Ecto neural progenitor cell (in vitro differentiated cells): ENCODE data around the gene GSTA4.
A peak's percentile ranks its signal among the peaks of the same experiment; 100 is the strongest.
"Not testable (repeated sequence)": the region's sequence is repeated elsewhere in the genome, so short reads cannot be mapped to it uniquely, and the experiment has no call there.

Experiments
- DNase-seq: peaks from one replicate; pipeline ENCODE4 v3.0.0-alpha.2; 2018; ENCODE audit warnings: low spot score

The GSTA4 gene

DNA sequence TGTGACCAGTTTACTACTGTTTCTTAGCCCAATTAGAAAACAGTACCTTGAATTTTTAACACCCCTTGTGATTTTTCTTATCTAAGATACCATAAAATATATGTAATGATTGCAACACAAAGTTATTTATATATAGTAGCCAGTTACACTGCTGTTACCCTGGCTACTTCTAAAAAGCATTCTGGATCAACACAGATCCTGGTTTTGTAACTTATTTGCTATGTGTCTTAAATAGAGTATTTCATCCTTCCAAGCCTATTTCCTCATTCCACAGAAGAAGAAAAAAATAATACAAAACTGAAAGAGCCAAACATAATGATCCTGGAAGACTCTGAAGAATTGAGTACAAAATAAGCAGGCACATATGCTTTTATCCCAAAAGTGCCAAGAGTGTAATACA, 19.0 kb upstream of the GSTA4 start:
- DNase-seq: no peak

GRCh38 chr6:53011979-53012378, 16.9 kb upstream of the GSTA4 start:
- DNase-seq: no peak

DNA sequence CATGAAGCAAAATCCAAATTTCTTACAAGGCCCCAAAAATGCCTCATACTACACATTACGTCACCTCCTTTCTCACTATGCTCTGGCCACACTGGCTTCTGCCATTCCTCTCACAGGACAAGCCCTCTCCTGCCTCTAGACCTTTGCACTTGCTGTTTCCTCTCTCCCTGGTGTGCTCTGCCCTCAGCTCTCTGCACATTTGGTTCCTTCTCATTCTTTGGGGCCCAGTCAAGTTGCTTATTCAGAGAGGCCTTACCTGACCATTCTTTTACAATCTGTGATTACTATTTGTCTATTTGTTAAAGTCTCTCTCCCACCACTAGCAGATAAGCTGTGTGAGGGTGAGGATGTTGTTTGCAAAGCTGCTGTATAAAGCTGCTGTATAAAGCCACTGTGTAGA, 15.4 kb upstream of the GSTA4 start:
- no peak for DNase-seq

- DNase-seq: no peak
Measured at GRCh38 chr6:53009511-53009910, 14.4 kb upstream of the GSTA4 start.

DNA sequence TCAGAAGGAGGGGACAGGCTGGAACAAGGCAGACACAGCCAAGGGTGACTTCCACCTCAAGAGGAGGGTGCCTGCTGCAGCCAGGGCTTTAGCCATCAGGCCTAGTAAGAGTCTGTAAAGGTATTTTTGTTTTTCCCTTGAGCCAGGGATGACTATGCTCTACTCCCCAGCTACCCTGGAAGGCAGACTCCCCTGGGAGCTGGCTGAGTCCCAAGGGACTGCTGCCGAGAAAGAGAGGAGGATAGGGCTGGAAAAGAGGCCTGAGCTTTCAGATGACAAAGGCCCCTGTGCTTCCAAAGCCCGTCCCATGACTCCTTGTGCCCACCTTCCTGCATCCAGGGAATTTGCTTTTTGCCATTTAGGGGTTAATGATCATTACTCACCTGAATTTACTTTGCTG, 14.0 kb upstream of the GSTA4 start:
- DNase-seq: no peak

GRCh38 chr6:53008192-53008687, 13.2 kb upstream of the GSTA4 start:
- DNase-seq: not testable (repeated sequence)

DNA sequence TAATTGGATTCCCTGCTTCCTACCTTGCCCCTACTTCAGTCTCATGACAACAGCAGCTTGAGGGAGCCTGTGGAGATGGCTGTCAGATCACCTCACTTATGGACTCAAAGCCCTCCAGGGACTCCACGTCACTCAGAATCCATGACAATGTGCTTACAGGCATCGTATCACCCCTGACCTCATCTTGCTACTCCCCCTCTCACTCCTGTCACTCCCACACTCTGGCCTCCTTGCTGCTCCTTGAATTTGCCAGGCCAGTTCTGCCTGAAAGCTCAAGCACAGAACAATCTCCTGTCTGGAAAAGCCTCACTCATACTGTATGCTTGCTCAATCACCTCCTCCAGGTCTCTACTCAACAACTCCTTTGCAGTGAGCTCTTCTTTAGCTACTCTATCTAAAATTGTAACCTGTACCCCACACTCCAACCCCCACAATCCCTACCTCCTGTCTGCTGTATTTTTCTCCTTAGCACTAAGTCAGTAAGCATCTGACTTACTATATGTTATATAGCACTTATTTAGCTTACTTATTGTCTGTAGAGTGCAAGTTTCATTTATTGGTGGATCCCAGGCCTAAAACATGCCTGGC, 10.7 kb upstream of the GSTA4 start:
- no peak for DNase-seq

GRCh38 chr6:52999456-52999855, 4.4 kb upstream of the GSTA4 start:
- DNase-seq: no peak

- DNase-seq: no peak
Measured at GRCh38 chr6:52998603-52999002, 3.5 kb upstream of the GSTA4 start.

- DNase-seq: no peak
Measured at GRCh38 chr6:52995913-52996645, 995 bp upstream of the GSTA4 start.

DNA sequence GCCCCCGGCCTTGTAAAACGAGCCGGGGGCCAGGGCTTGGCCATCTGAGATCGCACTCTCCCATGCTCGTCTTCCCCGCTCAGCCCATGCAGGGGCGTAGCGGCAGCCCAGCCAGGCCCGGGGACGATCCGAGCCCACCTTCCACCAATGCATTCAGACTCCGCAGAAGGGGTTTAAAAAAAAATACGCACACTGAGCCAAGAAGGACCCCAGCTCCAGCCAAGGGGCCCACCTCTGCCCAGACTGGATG, 320 bp downstream of the GSTA4 start:
- peak; percentile 82 for DNase-seq

DNA sequence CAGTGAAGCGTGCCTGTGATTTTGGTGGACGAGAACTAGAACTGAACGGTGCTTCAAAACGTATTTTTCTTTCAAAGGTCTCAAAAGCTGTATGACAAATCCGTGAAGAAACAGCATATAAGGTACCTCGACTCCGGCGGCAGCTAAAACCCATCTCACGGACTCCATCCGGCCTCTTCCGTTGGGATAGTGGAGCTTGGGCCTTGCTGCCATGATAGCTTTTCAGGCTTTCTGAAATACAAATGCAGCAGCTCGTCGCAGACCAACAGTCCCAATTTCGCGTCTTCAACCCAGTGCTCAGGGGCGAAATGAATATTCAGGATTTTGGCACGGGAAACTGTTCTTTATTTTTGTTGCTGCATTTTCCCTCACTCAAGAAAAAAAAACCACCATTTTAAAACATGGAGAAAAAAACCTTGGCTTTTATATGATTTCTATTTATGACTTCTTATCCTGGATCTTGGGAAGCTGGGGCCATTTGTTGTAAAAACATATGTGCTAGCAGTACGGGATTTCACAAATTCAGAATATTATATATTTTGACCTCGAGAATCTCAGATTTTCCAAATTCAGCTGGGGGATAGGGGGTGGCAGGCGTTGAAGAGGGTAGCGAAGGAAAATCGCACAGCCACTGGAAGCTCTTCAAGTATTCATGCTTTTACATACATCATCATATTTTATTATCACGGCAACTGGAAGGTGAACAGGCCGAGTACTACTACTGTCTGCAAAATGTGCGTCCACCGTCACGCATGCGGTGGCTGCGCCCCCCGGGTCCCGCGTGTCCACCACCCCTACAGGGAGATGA, 849 bp downstream of the GSTA4 start:
- peak; percentile 54 for DNase-seq

GRCh38 chr6:52992980-52993920, 1.8 kb downstream of the GSTA4 start:
- no peak for DNase-seq

DNA sequence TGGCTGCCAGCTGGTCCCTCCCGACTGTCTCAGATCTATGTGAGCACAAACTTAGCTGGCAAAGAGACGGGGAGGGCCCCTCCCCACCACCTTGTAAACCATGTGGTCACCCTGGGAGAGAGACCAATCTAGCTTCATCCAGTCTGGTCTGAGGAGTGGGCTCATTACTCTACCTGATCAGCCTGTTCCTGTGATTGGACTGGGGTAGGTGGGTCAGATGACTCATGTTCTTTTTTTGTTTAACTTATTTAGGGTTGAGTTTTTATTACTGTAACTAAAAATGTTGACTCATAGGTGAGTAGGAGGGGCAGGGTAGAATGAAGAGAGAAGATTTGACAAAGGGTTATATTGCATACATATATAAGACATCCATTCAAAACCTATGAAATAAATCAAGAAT, 4.7 kb downstream of the GSTA4 start:
- no peak for DNase-seq

- DNase-seq: no peak
Measured at GRCh38 chr6:52985228-52985627, 9.9 kb downstream of the GSTA4 start.

- no peak for DNase-seq
Measured at GRCh38 chr6:52984247-52984646, 10.8 kb downstream of the GSTA4 start.

- DNase-seq: no peak
Measured at GRCh38 chr6:52983159-52983848, 11.8 kb downstream of the GSTA4 start.

DNA sequence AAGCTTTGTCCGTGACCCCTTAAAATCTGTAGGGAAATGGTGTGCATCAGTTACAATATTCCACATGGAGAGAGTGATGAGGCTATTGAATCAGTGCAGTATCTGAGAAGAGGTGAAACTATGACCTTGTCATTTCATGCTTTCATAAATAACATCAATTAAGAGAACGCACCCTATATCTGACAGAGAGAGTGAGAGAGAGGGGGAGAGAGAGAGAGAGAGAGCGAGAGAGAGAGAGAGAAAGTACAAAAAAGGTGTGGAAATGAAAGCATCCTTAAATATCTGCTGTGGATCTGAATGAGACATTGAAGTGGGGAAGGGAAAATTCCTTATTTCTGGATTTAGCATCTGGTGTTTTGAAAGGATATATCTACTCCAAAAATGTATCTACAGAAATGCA, 12.4 kb downstream of the GSTA4 start:
- DNase-seq: no peak

GRCh38 chr6:52981222-52981900, 13.7 kb downstream of the GSTA4 start:
- DNase-seq: no peak

DNA sequence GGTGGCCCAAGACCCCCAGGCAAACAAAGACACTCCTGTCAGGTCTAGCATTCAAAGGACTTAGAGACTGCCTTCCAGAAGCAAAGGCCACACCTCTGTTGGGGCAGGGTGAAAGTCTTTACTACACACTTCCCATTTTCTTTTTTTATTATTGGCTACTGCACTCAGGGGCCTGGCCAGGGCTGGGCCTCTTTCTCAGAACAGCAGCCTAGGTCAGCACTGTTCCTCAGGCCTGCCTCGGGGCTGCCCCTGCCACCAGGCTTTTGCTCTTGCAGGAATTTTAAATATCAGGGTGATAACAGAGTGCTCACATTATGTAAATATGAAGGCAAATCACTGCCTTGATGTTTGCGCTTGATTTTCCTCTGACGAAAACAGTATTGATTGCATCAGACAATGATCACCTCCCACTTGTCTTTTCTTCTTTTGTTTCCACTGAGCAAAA, 18.5 kb downstream of the GSTA4 start:
- no peak for DNase-seq

DNA sequence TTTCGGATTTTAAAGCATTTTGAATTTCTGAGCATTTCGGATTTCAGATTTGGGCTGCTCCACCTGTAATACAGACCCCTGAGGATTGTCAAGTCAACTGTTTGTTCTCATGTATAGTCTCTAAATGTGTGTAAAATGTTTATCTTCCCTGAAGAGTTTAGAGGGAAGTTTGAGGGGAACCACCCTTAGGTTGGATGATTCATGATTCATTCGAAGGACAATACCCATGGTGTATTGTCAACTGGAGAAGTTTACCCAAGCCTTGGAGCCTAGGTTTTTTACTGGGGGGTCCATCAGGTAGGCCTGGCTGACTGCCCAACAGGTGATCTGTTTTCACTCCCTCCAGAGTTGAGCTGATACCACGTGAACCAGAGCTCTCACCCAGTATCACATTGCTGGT, 18.9 kb downstream of the GSTA4 start:
- no peak for DNase-seq
